Thyroid gland (tissue), 4 donors: ENCODE results near the gene DYNC1H1. TPM values are rescaled to one million over a fixed set of nuclear protein-coding genes. Genes with fewer than 3 reads are reported as not detected.

ENCODE experiments used
- DNase-seq, 2 donors: peaks; one replicate each; pipeline ENCODE4 v3.0.0-alpha.2; 2019
- H3K27ac ChIP-seq, 3 donors: fragments of 200-600 bp; sonication (generic); 1 replicate in 2 of 3; 2 replicates in 1 of 3; pipeline ENCODE4 v1.5.1; 2016 to 2019; ENCODE audit warnings: mild to moderate bottlenecking in 1 of 3, moderate library complexity in 1 of 3
- H3K27me3 ChIP-seq: fragments of 200-600 bp; sonication (generic); one replicate; pipeline ENCODE4 v1.5.1; 2019
- H3K36me3 ChIP-seq, 2 donors: fragments of 200-600 bp; sonication (generic); one replicate each; pipeline ENCODE4 v1.5.1; 2016 to 2019
- H3K4me1 ChIP-seq, 2 donors: fragments of 200-600 bp; sonication (generic); one replicate each; pipeline ENCODE4 v1.5.1; 2017 to 2019
- H3K4me3 ChIP-seq, 3 donors: fragments of 200-600 bp; sonication (generic); replicated peaks in 1 of 3; 1 replicate in 2 of 3; 2 replicates in 1 of 3; pipeline ENCODE4 v1.5.1; 2016; ENCODE audit warnings: mild to moderate bottlenecking in 1 of 3
- H3K9me3 ChIP-seq: fragments of 200-600 bp; sonication (generic); one replicate; pipeline ENCODE4 v1.5.1; 2017
- CTCF ChIP-seq, 6 experiments: fragments of 200-600 bp in 3 of 6; fragments of 450-650 bp in 3 of 6; sonication (generic) in 3 of 6; IDR thresholded peaks; one replicate each; pipeline ENCODE4 v1.5.1; 2016 to 2019; ENCODE audit warnings: antibody characterized with exemption in 6 of 6, mild to moderate bottlenecking in 2 of 6, inconsistent platforms in 1 of 6, moderate library complexity in 1 of 6
- POLR2A ChIP-seq, 2 donors: fragments of 450-650 bp; IDR thresholded peaks; one replicate each; pipeline ENCODE4 v1.6.1; 2017; ENCODE audit warnings: antibody characterized with exemption in 2 of 2, mild to moderate bottlenecking in 2 of 2, moderate library complexity in 1 of 2
- whole genome bisulfite sequencing, 2 donors: methylation state at CpG; one replicate each; pipeline ENCODE4 v1.1.5; 2017; 5-methylcytosine and 5-hydroxymethylcytosine counted together
- intact Hi-C: fragments of 100-400 bp; cut with DNase I; formaldehyde crosslinking; loops from one replicate; pipeline ENCODE4 v1.15.1; 2023
- total RNA-seq, 4 donors: library from RNA; depleted of rRNA; stranded (reverse); fragments of >200 nt; gene quantifications; one replicate each; pipeline ENCODE4 v1.2.3, GENCODE V29; 2016

The DYNC1H1 gene
- total RNA-seq, 4 donors from 2014 or later, result 464 to 818 (median 553) TPM

GRCh38 chr14:102018251-102018650 lies 53.9 kb downstream of the DYNC1H1 start:
- no peak overlapping the region for H3K27ac ChIP-seq
- no peaks in the 10 kb centered on the region for H3K9me3 ChIP-seq
- no peaks in the 10 kb centered on the region for H3K27me3 ChIP-seq
- H3K4me1 ChIP-seq, result no peaks in the 10 kb centered on the region
- no peak for DNase-seq
- 93 to 99% methylated on average over 19 of the region's 19 CpGs for WGBS, 2 donors
- no peak for TF ChIP-seq POLR2A (IDR thresholded peaks at IDR 0.05)
- no peak for TF ChIP-seq CTCF (IDR thresholded peaks at IDR 0.05)
- peaks cover 88 to 98% of the 10 kb centered on the region in 2 donors for H3K36me3 ChIP-seq
- intact Hi-C loops, result no loop called here
- H3K4me3 ChIP-seq, result no peak overlapping the region

GRCh38 chr14:102019006-102019540 lies 54.7 kb downstream of the DYNC1H1 start:
- Histone ChIP-seq H3K4me1 (no peaks in the 10 kb centered on the region), H3K36me3 (peaks cover 88 to 98% of the 10 kb centered on the region in 2 donors), H3K27me3 (no peaks in the 10 kb centered on the region), H3K27ac (no peak overlapping the region), H3K4me3 (no peak overlapping the region), H3K9me3 (no peaks in the 10 kb centered on the region)
- TF ChIP-seq CTCF (IDR thresholded peaks at IDR 0.05) (no peak), POLR2A (IDR thresholded peaks at IDR 0.05) (no peak)
- intact Hi-C loops, result no loop called here
- 90 to 93% methylated on average over 9 of the region's 9 CpGs for WGBS, 2 donors
- no peak for DNase-seq

GRCh38 chr14:102020058-102020971 lies 55.9 kb downstream of the DYNC1H1 start:
- intact Hi-C loops, result no loop called here
- Histone ChIP-seq H3K9me3 (no peaks in the 10 kb centered on the region), H3K27me3 (no peaks in the 10 kb centered on the region), H3K36me3 (peaks cover 88 to 95% of the 10 kb centered on the region in 2 donors), H3K4me3 (no peak overlapping the region), H3K4me1 (no peaks in the 10 kb centered on the region), H3K27ac (no peak overlapping the region)
- no peak for DNase-seq
- WGBS, 2 donors, result 91 to 96% methylated on average over 13 of the region's 13 CpGs
- no peak for TF ChIP-seq POLR2A (IDR thresholded peaks at IDR 0.05)
- TF ChIP-seq CTCF (IDR thresholded peaks at IDR 0.05), result no peak

- Histone ChIP-seq H3K4me1 (no peaks in the 10 kb centered on the region), H3K27ac (no peak overlapping the region), H3K27me3 (no peaks in the 10 kb centered on the region), H3K9me3 (no peaks in the 10 kb centered on the region), H3K36me3 (peaks cover 84 to 90% of the 10 kb centered on the region in 2 donors), H3K4me3 (no peak overlapping the region)
- DNase-seq, result no peak
- intact Hi-C loops, result no loop called here
- no peak for TF ChIP-seq CTCF (IDR thresholded peaks at IDR 0.05)
- no peak for TF ChIP-seq POLR2A (IDR thresholded peaks at IDR 0.05)
- WGBS, 2 donors, result 92% methylated on average over 9 of the region's 9 CpGs
These were observed 62.6 kb downstream of the DYNC1H1 start for GRCh38 chr14:102026934-102027333.

GRCh38 chr14:102027951-102028350 lies 63.6 kb downstream of the DYNC1H1 start:
- peaks cover 90 to 91% of the 10 kb centered on the region in 2 donors for H3K36me3 ChIP-seq
- WGBS, 2 donors, result 94 to 98% methylated on average over 6 of the region's 6 CpGs
- no peak overlapping the region for H3K27ac ChIP-seq

More at GRCh38 chr14:102027951-102028350, 63.6 kb downstream of the DYNC1H1 start:
- DNase-seq, result no peak
- no peaks in the 10 kb centered on the region for H3K9me3 ChIP-seq
- intact Hi-C loops, result no loop called here
- no peak overlapping the region for H3K4me3 ChIP-seq
- H3K27me3 ChIP-seq, result no peaks in the 10 kb centered on the region
- H3K4me1 ChIP-seq, result no peaks in the 10 kb centered on the region
- no peak for TF ChIP-seq CTCF (IDR thresholded peaks at IDR 0.05)
- TF ChIP-seq POLR2A (IDR thresholded peaks at IDR 0.05), result no peak
